ENCODE measurements around the gene KRT79. TPM values are rescaled to one million over a fixed set of nuclear protein-coding genes. Genes with fewer than 3 reads are reported as not detected.

Gene KRT79
- total RNA-seq, 3 donors from 2014 or later = not detected

GRCh38 chr12:52871291-52872039, 37.4 kb upstream of the KRT79 start:
- H3K36me3 ChIP-seq (ENCODE audit: low read depth) = no peaks in the 10 kb centered on the region
- DNase-seq = peak; percentile 71 to 77 (median 74)
- intact Hi-C loops (cut with DNase I, micrococcal nuclease) = loop anchor here (5.0 to 10.0 kb wide), 3 partner anchors 507 to 729 kb away; partner anchors contain the start of gene KRT85 (in 1 of the 2)
- TF ChIP-seq CTCF (IDR thresholded peaks at IDR 0.05) = no peak
- ATAC-seq = peak; percentile 36
- H3K4me3 ChIP-seq = no peak overlapping the region
- H3K4me1 ChIP-seq (ENCODE audit: low read depth) = peaks cover 47% of the 10 kb centered on the region
- H3K9me3 ChIP-seq = no peaks in the 10 kb centered on the region

GRCh38 chr12:52870361-52871290, 36.5 kb upstream of the KRT79 start:
- peaks cover 40% of the 10 kb centered on the region for H3K4me1 ChIP-seq (ENCODE audit: low read depth)
- no peak overlapping the region for H3K4me3 ChIP-seq
- intact Hi-C loops (cut with DNase I, micrococcal nuclease) = loop anchor here (5.0 to 10.0 kb wide), 3 partner anchors 506 to 728 kb away; partner anchors contain the start of gene KRT85 (in 1 of the 2)
- DNase-seq (peak; percentile 87 to 95 (median 93)), ATAC-seq (peak; percentile 68)
- H3K36me3 ChIP-seq (ENCODE audit: low read depth) = no peaks in the 10 kb centered on the region
- no peaks in the 10 kb centered on the region for H3K9me3 ChIP-seq
- peak; percentile 73 for TF ChIP-seq CTCF (IDR thresholded peaks at IDR 0.05)

GRCh38 chr12:52867642-52868041, 33.5 kb upstream of the KRT79 start:
- Histone ChIP-seq H3K4me1 (ENCODE audit: low read depth) (peaks cover 27% of the 10 kb centered on the region), H3K9me3 (no peaks in the 10 kb centered on the region), H3K36me3 (ENCODE audit: low read depth) (no peaks in the 10 kb centered on the region), H3K4me3 (no peak overlapping the region)
- intact Hi-C loops (cut with DNase I, micrococcal nuclease) = no loop called here
- DNase-seq (peak; percentile 83 to 86 (median 85)), ATAC-seq (peak; percentile 52)
- no peak for TF ChIP-seq CTCF (IDR thresholded peaks at IDR 0.05)

GRCh38 chr12:52867152-52867551, 33.0 kb upstream of the KRT79 start:
- Histone ChIP-seq H3K4me1 (ENCODE audit: low read depth) (peaks cover 22% of the 10 kb centered on the region), H3K9me3 (no peaks in the 10 kb centered on the region), H3K4me3 (no peak overlapping the region), H3K36me3 (ENCODE audit: low read depth) (no peaks in the 10 kb centered on the region)
- peak; percentile 10 for ATAC-seq
- TF ChIP-seq CTCF (IDR thresholded peaks at IDR 0.05) = no peak
- intact Hi-C loops (cut with DNase I, micrococcal nuclease) = no loop called here
- peak in 1 of 3 donors; percentile 12 for DNase-seq

GRCh38 chr12:52865090-52865944, 31.2 kb upstream of the KRT79 start:
- Histone ChIP-seq H3K36me3 (ENCODE audit: low read depth) (no peaks in the 10 kb centered on the region), H3K9me3 (no peaks in the 10 kb centered on the region), H3K4me3 (no peak overlapping the region), H3K4me1 (ENCODE audit: low read depth) (peaks cover 6% of the 10 kb centered on the region)
- TF ChIP-seq CTCF (IDR thresholded peaks at IDR 0.05) = peak; percentile 77
- intact Hi-C loops (cut with DNase I, micrococcal nuclease) = no loop called here
- ATAC-seq (peak; percentile 81), DNase-seq (peak; percentile 64 to 85 (median 79))

Data from mucosa of descending colon (tissue), 3 donors.